ENCODE measurements around the gene SUDS3. TPM values are rescaled to one million over a fixed set of nuclear protein-coding genes. Genes with fewer than 3 reads are reported as not detected.

SUDS3 gene
- total and polyA plus RNA-seq, 2 donors (not counting 1 experiment from before 2014, with no cell fraction given), result 12.1 to 53.9 TPM

GRCh38 chr12:118418385-118419057 is 42.2 kb downstream of the SUDS3 start:
- TF ChIP-seq EZH2 (IDR thresholded peaks at IDR 0.05; ENCODE audit: borderline replicate concordance, insufficient read depth, low read depth, low read length, poor library complexity, severe bottlenecking) (no peak), CTCF (IDR thresholded peaks at IDR 0.05) (no peak)
- H3K4me2 ChIP-seq (replicated peaks; ENCODE audit: low read depth, low read length, poor library complexity, severe bottlenecking), result no peak overlapping the region
- ATAC-seq (ENCODE audit: low read depth) (no peak), DNase-seq (no peak)
- H3K4me1 Mint-ChIP-seq, result no peaks in the 10 kb centered on the region
- no peaks in the 10 kb centered on the region for H3K9me3 ChIP-seq (ENCODE audit: control extremely low read depth in 1 of 3, control insufficient read depth in 2 of 3, insufficient read depth in 1 of 3, low read length in 2 of 3)
- H3K36me3 ChIP-seq (replicated peaks in 1 of 2; ENCODE audit: control extremely low read depth in 1 of 2, control insufficient read depth in 1 of 2, extremely low read depth in 1 of 2, insufficient read depth in 2 of 2, low read length in 1 of 2), result peaks cover 0 to 36% of the 10 kb centered on the region in 2 experiments
- ChIA-PET POLR2A (no interaction called here), CTCF (interaction anchor here (1.3 to 2.1 kb wide), 2 partner anchors 9 to 13 kb away, joined by 3 to 13 read pairs; no protein-coding TSS in a partner anchor)
- no peaks in the 10 kb centered on the region for H3K27me3 ChIP-seq (replicated peaks in 1 of 4; ENCODE audit: control extremely low read depth in 1 of 4, control insufficient read depth in 3 of 4, insufficient read depth in 4 of 4, low read length in 3 of 4)
- WGBS (ENCODE audit: insufficient coverage), result no CpG with 5 or more reads among the region's 1 CpG
- H3K27ac ChIP-seq (ENCODE audit: low read length in 2 of 2), result no peak overlapping the region
- no peak overlapping the region for H3K9ac ChIP-seq (ENCODE audit: low read length)
- H3K27me3 Mint-ChIP-seq, result no peaks in the 10 kb centered on the region
- H3K4me3 ChIP-seq (ENCODE audit: control extremely low read depth in 1 of 5, extremely low read depth in 1 of 5, insufficient read depth in 1 of 5, low read depth in 2 of 5, low read length in 4 of 5), result no peak overlapping the region
- no peaks in the 10 kb centered on the region for H3K9me3 Mint-ChIP-seq (ENCODE audit: insufficient read depth)
- H4K20me1 ChIP-seq (ENCODE audit: control insufficient read depth, insufficient read depth, low read length, poor library complexity, severe bottlenecking), result no peaks in the 10 kb centered on the region
- no peak overlapping the region for H2AFZ ChIP-seq (ENCODE audit: insufficient read depth, low read depth, low read length, poor library complexity, severe bottlenecking)
- no peaks in the 10 kb centered on the region for H3K4me1 ChIP-seq (ENCODE audit: control insufficient read depth in 2 of 2, insufficient read depth in 2 of 2, low read length in 2 of 2)
- no peak overlapping the region for H3K4me3 Mint-ChIP-seq
- intact Hi-C loops (cut with micrococcal nuclease), result no loop called here
- H3K79me2 ChIP-seq (ENCODE audit: control insufficient read depth, insufficient read depth, low read length), result no peaks in the 10 kb centered on the region
- H3K27ac Mint-ChIP-seq, result no peak overlapping the region

- DNase-seq (no peak), ATAC-seq (ENCODE audit: low read depth) (no peak)
- no peak overlapping the region for H3K4me3 ChIP-seq (ENCODE audit: control extremely low read depth in 1 of 5, extremely low read depth in 1 of 5, insufficient read depth in 1 of 5, low read depth in 2 of 5, low read length in 4 of 5)
- H3K79me2 ChIP-seq (ENCODE audit: control insufficient read depth, insufficient read depth, low read length), result no peaks in the 10 kb centered on the region
- Mint-ChIP-seq H3K27ac (no peak overlapping the region), H3K4me3 (no peak overlapping the region), H3K4me1 (no peaks in the 10 kb centered on the region), H3K27me3 (no peaks in the 10 kb centered on the region), H3K9me3 (ENCODE audit: insufficient read depth) (no peaks in the 10 kb centered on the region)
- CTCF ChIA-PET, result no interaction called here
- H4K20me1 ChIP-seq (ENCODE audit: control insufficient read depth, insufficient read depth, low read length, poor library complexity, severe bottlenecking), result no peaks in the 10 kb centered on the region
- no peaks in the 10 kb centered on the region for H3K9me3 ChIP-seq (ENCODE audit: control extremely low read depth in 1 of 3, control insufficient read depth in 2 of 3, insufficient read depth in 1 of 3, low read length in 2 of 3)
- H3K27me3 ChIP-seq (replicated peaks in 1 of 4; ENCODE audit: control extremely low read depth in 1 of 4, control insufficient read depth in 3 of 4, insufficient read depth in 4 of 4, low read length in 3 of 4), result no peaks in the 10 kb centered on the region
- no peak for TF ChIP-seq CTCF (IDR thresholded peaks at IDR 0.05)
- no peak for TF ChIP-seq EZH2 (IDR thresholded peaks at IDR 0.05; ENCODE audit: borderline replicate concordance, insufficient read depth, low read depth, low read length, poor library complexity, severe bottlenecking)
- intact Hi-C loops (cut with micrococcal nuclease), result no loop called here
- no peaks in the 10 kb centered on the region for H3K4me1 ChIP-seq (ENCODE audit: control insufficient read depth in 2 of 2, insufficient read depth in 2 of 2, low read length in 2 of 2)
- POLR2A ChIA-PET, result no interaction called here
- 83% methylated on average over 1 of the region's 3 CpGs for WGBS (ENCODE audit: insufficient coverage)
- H3K36me3 ChIP-seq (replicated peaks in 1 of 2; ENCODE audit: control extremely low read depth in 1 of 2, control insufficient read depth in 1 of 2, extremely low read depth in 1 of 2, insufficient read depth in 2 of 2, low read length in 1 of 2), result peaks cover 0 to 14% of the 10 kb centered on the region in 2 experiments
- H3K27ac ChIP-seq (ENCODE audit: low read length in 2 of 2), result no peak overlapping the region
- H3K4me2 ChIP-seq (replicated peaks; ENCODE audit: low read depth, low read length, poor library complexity, severe bottlenecking), result no peak overlapping the region
- no peak overlapping the region for H2AFZ ChIP-seq (ENCODE audit: insufficient read depth, low read depth, low read length, poor library complexity, severe bottlenecking)
- H3K9ac ChIP-seq (ENCODE audit: low read length), result no peak overlapping the region
Measured at GRCh38 chr12:118420673-118421072, 44.3 kb downstream of the SUDS3 start.
